Measurements from ENCODE around the gene HIVEP3.

DNA sequence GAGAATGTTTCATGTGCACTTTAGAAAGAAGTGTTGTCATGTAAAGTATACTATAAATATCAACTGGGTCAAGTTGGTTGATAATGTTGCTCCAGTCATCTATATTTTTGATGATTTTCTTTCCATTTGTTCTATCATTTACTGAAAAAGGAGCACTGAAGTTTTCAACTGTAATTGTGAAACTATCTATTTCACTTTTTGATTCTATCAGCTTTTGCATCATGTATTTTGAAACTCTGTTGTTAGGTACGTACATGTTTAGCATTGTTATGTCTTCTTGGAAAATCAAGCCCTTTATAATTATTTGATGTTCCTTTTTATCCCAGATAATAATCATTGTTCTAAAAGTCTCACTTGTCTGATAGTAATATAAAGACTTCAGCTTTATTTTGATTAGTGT is 14.4 kb upstream of the HIVEP3 start:
- TF ChIP-seq, protein P1, sequence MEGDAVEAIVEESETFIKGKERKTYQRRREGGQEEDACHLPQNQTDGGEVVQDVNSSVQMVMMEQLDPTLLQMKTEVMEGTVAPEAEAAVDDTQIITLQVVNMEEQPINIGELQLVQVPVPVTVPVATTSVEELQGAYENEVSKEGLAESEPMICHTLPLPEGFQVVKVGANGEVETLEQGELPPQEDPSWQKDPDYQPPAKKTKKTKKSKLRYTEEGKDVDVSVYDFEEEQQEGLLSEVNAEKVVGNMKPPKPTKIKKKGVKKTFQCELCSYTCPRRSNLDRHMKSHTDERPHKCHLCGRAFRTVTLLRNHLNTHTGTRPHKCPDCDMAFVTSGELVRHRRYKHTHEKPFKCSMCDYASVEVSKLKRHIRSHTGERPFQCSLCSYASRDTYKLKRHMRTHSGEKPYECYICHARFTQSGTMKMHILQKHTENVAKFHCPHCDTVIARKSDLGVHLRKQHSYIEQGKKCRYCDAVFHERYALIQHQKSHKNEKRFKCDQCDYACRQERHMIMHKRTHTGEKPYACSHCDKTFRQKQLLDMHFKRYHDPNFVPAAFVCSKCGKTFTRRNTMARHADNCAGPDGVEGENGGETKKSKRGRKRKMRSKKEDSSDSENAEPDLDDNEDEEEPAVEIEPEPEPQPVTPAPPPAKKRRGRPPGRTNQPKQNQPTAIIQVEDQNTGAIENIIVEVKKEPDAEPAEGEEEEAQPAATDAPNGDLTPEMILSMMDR (IDR thresholded peaks at IDR 0.05), result no peak
- TF ChIP-seq EP300 (IDR thresholded peaks at IDR 0.05) (no peak), POLR2AphosphoS5 (IDR thresholded peaks at IDR 0.05) (no peak)
